ENCODE measurements around the gene NEMP2.

Gene NEMP2

DNA sequence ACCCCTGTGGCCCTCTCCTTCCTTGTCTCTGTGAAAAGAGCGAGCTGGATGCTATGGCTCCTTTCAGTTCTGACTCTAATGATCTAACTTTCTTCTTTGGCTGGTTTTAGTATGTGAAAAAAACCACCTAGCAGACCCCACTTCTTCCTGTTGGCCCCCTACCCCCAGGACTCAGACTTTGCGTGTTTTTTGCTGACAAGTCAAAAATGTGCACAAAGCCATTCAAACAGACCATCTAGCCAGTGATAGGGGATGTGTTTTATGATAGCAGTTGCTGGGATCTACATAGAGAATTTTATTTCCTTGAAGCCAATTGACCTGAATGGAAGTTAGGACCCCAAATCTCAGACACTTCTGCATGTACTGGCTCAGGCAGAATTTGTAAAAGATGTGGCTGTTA, 77.3 kb downstream of the NEMP2 start:
- no peak for DNase-seq (ENCODE audit: low read depth in 2 of 2)

DNA sequence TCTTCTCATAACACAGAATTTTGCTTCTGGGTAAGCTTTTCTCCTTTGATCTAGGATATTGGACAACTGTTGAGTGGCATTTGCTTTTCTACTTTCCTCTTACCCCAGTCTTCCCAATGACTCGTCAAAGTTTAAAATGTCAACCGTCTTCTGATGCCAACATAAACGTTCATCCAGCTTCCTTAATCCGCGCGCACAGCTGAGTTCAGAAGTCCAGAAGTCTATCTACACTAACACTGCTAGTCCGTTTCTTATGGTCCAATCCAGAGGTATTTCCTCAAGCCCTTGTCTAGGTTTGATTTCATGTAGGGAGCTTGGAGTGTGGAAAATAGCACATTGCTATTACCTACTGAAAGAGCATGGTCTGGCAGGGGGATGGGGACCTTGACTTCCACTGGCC, 77.7 kb downstream of the NEMP2 start:
- DNase-seq (ENCODE audit: low read depth in 2 of 2): no peak

DNA sequence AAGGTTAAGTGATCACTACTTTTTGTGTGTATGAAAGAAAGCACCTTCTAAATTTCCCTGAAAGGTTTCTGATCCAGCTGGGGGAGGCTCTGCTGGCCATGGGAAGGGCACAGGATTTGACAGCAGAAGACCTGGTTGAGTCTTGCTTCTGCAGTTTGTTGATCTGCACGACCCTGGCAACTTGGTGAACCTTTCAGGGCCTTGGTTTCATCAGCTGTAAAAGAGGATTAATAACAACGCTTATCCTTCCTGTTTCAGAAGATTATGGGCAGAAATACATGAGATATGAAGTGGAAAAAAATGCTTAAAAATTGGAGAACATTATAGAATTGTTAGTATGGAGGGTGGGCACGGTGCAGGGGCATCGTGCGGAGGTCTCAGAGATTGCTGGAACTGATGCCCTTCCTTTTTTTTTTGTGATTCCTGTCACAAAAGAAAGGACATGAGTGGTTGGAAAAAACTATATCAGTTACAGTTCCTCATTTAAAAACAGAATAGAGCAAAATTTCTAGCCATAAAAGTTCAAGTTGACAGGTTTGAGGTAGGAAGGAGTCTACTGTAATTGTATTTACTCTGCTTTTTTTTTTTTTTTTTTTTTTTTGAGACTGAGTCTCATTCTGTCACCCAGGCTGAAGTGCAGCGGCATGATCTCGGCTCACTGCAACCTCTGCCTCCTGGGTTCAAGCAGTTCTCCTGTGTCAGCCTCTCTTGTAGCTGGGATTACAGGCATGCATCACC, 79.0 kb downstream of the NEMP2 start:
- DNase-seq (ENCODE audit: low read depth in 2 of 2): no peak

DNA sequence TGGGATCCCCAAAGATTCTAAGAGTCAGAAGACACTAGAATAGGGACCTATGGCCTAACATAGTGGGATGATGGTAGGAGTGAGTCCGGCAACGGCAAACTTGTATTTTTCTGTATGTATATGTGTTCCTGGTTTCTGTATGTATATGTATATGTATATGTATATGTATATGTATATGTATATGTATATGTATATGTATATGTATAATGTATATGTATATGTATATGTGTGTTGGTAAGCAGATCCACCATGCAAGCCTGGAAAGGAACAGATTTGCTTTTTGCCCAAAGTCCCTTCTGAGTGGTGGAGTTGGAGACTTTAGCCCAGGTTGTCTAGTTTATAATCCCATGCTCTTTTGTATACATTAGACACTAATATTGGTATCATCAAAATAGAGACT, 79.7 kb downstream of the NEMP2 start:
- DNase-seq (ENCODE audit: low read depth in 2 of 2): no peak

Measured in activated CD4-positive, alpha-beta T cell treated with anti-CD3 and anti-CD28 coated beads for 24 hours (primary cell).